Testis (tissue), 2 donors: ENCODE measurements around the gene CCDC150.

ENCODE experiments used
- CTCF ChIP-seq, 3 experiments: fragments of 450-650 bp in 2 of 3; fragments of 200-600 bp in 1 of 3; sonication (generic) in 1 of 3; IDR thresholded peaks; one replicate each; pipeline ENCODE4 v1.5.1; 2016 to 2019; ENCODE audit warnings: antibody characterized with exemption in 3 of 3, mild to moderate bottlenecking in 2 of 3, moderate library complexity in 1 of 3
- POLR2A ChIP-seq: fragments of 450-650 bp; IDR thresholded peaks from one replicate; pipeline ENCODE4 v1.6.1; 2017; ENCODE audit warnings: antibody characterized with exemption, mild to moderate bottlenecking, moderate library complexity

DNA sequence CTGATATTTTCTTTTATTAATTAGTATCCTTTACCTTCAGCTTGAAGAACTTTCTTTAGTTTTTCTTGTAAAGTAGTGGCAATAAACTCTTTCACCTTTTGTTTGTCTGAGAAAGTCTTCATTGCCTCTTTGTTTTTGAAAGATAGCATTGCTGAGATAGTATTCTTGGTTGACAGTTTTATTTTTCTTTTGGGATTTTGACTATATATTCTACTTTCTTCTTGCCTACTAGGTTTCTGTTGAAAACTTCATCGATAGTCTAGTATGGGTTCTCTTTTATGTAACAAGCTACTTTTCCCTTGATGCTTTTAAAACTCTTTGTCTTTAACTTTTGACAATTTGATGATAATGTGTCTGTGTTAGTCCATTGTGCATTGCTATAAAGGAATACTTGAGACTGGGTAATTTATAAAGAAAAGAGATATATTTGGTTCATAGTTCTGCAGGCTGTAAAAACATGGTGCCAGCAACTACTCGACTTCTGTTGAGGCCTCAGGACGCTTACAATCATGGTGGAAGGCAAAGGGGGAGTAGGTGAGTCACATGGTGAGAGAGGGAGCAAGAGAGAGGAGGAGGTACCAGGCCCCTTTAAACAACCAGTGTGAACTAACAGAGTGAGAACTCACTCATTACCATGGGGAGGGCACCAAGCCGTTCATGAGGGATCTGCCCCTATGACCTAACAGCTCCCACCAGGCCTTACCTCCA lies 12.0 kb downstream of the CCDC150 start:
- TF ChIP-seq CTCF (IDR thresholded peaks at IDR 0.05) (no peak), POLR2A (no peak)
